ENCODE results near the gene ATG9B.

DNA sequence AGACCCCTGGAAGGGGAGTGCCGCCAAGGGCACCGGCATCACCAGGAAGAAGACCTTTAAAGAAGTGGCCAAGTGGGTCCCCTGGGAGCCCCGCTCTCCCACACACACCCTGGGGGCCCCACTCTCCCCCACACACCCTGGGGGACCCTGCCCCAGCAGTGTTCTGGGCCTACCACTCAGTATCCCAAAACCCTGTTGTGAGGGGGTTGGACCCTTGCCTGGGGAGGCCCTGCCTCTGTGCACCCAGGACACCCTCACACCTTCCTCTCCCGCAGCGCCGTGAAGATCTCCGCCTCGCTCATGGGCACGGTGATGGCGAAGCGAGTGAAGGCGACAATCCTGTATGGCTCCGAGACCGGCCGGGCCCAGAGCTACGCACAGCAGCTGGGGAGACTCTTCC is 22.7 kb downstream of the ATG9B start:
- TF ChIP-seq, protein P1, sequence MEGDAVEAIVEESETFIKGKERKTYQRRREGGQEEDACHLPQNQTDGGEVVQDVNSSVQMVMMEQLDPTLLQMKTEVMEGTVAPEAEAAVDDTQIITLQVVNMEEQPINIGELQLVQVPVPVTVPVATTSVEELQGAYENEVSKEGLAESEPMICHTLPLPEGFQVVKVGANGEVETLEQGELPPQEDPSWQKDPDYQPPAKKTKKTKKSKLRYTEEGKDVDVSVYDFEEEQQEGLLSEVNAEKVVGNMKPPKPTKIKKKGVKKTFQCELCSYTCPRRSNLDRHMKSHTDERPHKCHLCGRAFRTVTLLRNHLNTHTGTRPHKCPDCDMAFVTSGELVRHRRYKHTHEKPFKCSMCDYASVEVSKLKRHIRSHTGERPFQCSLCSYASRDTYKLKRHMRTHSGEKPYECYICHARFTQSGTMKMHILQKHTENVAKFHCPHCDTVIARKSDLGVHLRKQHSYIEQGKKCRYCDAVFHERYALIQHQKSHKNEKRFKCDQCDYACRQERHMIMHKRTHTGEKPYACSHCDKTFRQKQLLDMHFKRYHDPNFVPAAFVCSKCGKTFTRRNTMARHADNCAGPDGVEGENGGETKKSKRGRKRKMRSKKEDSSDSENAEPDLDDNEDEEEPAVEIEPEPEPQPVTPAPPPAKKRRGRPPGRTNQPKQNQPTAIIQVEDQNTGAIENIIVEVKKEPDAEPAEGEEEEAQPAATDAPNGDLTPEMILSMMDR (IDR thresholded peaks at IDR 0.05; ENCODE audit: extremely low read depth in 1 of 2, insufficient read depth in 1 of 2, low read depth in 1 of 2, low read length in 2 of 2) = no peak
- TF ChIP-seq EZH2 (IDR thresholded peaks at IDR 0.05; ENCODE audit: borderline replicate concordance, low read depth, low read length, severe bottlenecking) (no peak), POLR2AphosphoS5 (IDR thresholded peaks at IDR 0.05; ENCODE audit: insufficient read depth, low read depth, low read length) (no peak), FOS (IDR thresholded peaks at IDR 0.05; ENCODE audit: borderline replicate concordance, insufficient read depth, low read length) (no peak), GATA2 (IDR thresholded peaks at IDR 0.05; ENCODE audit: insufficient read depth, insufficient read length, low read depth, low read length) (no peak), JUN (IDR thresholded peaks at IDR 0.05; ENCODE audit: borderline replicate concordance, insufficient read depth, insufficient read length, low read depth) (no peak), POLR2A (IDR thresholded peaks at IDR 0.05; ENCODE audit: low read depth, low read length) (no peak)
- TF ChIP-seq, protein P2, sequence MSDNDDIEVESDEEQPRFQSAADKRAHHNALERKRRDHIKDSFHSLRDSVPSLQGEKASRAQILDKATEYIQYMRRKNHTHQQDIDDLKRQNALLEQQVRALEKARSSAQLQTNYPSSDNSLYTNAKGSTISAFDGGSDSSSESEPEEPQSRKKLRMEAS (IDR thresholded peaks at IDR 0.05; ENCODE audit: insufficient read depth, insufficient read length) = no peak
